GM18873 (cell line): ENCODE data around the gene CASP3.
"Not testable (repeated sequence)": the region's sequence is repeated elsewhere in the genome, so short reads cannot be mapped to it uniquely, and the experiment has no call there.

Source experiments
- ATAC-seq: cut with Tn5 transposase; IDR thresholded peaks from one replicate; pipeline ENCODE4 v1.9.1; 2021; ENCODE audit warnings: mild to moderate bottlenecking, moderate library complexity, moderate number of reproducible peaks; ENCODE audit not compliant: unreplicated experiment, low FRiP score

CASP3 gene

DNA sequence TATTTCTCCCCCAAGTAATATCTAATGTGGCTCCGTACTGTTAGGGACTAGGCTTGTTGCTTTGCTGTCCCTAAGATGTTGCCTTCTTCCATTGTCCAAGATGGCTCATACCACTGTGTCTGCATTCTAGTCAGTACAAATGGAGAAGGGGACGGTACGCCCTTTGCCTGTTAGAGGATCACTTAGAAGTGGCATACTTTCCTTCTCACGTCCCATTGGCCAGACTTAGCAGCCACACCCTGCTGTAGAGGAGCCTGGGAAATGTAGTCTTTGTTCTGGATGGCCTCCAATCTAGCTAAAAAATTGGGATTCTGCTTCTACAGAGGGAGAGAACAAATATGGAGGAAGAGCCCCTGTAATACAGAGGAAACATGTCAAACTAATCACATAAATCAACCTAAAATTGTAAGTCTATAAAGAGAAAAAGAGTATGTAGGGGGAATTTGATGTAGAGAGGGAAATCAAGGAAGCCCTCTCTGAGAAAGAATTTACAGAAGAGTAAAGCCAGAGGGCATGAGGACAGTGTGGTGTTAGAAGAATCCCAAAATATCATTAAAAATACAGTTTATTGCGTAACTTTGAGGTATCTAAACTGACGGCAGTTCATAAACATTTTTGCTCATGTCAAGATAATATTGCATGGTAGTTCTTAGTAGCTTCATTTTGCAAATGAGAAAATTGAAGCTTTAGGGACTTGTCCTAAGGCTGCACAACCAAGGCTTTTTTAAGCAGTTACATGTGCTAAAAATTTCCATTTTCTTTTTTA, 15.4 kb upstream of the CASP3 start:
- no peak for ATAC-seq

DNA sequence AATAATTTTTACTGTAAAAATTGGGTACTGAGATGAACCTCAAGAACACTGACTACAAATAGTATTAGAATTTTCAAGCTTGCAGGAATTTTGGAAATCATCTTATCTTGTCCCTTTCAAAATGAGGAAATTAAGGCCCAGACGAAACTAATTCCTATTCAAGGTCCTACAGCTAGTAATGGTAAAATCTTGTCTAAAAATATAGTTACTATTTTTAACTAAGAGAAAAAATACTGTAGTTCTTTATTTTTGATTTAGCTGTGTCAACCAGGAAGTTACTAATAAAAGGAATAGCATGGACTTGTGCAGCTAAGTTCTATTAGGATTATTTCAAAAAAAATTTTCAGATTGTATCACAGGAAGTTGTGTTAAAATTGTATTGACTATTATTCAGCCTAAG, 13.0 kb upstream of the CASP3 start:
- no peak for ATAC-seq

DNA sequence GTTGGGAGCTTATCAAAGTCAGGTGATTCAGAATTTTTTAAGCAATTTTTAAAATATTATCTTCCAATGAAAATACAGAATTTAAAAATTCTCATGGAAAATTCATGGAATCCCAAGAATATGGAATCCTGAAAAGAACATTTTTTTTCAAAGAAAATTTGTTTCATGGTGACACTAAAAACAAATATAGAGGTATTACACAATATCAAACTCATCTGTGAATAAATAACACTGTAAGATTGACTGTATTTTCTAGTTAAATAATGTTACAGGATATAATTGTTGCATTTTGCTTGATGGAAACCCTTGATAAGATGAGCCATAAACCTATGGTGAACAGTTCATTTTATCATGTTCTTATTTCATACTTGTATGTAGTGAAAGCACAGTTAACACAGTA, 11.7 kb upstream of the CASP3 start:
- no peak for ATAC-seq

DNA sequence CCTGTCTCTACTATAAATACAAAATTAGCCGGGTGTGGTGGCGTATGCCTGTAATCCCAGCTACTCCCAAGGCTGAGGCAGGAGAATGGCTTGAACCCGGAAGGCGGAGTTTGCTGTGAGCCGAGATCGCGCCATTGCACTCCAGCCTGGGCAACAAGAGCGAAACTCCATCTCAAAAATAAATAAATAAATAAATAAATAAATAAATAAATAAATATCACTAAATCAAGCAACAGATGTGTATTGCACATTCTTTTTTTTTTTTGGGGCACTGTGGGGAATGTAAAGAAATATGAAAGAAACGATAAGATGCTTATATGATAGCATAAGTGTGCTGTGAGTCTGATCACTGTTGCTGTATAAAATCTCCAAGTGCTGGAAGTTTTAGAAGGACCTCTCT, 8.6 kb upstream of the CASP3 start:
- not testable (repeated sequence) for ATAC-seq

DNA sequence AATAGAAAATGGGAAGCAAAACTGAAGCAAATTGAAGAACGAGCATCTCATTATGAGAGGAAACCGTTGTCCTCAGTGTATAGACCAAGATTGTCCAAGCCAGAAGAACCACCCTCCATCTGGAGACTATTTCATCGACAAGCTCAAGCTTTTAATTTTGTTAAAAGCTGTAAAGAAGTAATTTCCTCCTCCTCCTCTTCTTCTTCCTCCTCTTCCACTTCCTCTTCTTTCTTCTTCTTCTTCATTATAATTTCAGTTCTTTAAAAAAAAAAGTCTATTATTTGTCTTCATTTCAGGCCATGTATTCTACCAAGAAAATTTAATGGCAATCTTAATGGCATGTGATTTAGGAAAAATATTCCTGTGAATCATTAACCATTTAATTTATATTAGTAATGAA, 7.9 kb upstream of the CASP3 start:
- ATAC-seq = no peak

DNA sequence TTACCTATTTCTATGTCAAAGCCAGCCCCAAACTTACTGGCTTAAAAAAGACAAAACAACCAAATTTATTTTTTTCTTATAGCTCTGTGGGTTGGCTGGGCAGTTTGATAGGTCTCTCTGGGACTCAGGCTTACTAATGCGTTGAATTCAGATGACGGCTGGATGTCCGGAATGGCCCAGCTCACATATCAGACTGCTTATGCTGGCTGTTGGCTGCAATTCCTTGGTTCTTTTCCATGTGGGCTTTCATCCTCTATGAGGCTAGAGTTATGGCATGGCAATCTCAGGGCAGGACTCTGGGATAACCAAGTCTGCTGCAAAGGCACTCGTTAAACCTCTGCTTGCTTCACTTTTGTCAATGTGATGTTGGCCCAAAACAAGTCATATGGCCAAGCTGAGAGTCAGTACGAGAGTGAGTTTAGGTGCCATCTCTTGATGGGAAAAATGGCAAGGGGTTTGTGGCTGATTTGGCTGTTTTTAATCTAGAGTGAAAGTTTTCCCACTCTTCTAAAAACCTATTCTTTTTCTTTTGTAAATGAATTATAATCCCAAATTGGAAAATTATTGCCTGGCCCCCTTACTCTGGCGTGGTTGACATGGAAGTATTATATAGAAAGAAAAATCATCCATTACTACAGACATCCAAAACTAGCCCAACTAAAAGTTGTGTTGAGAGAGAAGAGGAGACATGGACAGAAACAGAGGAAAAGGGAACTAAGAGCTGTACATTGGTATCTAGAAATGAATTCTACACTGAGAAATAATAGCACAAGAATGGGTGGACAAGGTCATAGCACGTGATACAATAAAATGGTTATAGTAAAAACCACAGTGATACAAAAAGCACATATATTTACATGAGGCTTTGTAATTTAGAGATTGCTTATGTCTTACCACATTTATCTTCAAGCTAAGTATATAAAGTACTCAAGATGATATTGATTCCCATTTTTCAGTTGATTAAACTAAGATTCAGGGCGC, 6.9 kb upstream of the CASP3 start:
- ATAC-seq = no peak

DNA sequence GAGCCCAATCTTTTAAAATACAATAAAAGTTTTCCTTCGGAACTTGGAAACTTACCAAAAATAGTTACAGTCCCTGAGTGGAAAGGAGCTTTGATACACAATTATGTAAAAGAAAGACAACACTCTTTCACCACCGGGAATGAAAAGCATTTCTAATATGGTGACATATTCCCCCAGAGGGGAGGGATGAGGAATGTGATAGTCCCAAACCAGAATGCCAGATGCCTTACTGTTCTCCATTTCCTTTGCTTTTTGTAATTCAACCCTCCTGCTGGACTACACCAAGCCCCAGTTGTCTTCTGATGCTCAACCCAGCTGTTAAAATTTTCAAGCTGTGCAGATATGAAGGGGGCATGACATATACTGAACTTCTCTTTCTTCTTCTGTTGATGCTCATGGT, 4.4 kb upstream of the CASP3 start:
- ATAC-seq = no peak

DNA sequence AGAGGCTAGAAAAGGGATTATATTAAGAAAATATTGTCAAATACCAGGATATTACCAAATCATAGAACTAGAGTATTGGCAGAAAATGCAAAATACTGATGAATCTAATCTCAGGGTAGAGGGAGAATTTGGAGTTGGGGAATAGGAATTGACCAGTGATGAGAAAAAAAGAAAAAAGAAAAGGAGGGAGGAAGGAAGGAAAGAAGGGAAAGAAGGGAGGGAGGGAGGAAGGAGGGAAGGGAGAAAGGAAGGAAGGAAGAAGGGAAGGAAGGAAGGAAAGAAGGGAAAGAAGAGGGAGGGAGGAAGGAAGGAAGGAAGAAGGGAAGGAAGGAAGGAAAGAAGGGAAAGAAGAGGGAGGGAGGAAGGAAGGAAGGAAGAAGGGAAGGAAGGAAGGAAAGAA, 3.4 kb upstream of the CASP3 start:
- not testable (repeated sequence) for ATAC-seq

DNA sequence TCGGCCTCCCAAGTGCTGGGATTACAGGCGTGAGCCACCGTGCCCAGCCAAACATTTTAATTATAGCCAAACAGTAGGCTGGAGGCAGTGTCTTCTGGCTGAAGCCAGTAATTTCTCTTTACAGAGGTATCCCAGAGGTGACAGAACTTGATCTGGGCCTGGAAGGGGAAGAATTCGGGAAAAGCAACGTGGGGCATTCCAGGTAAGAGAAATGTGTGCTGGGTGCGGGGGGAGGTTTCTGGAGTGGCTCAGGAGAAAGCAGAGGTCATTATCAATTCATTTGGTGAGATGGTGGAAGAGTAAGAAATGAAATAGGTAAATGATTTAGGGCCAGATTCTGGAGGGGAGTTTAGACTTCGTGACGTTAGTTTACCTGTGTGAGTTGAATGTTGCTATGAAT, 2.7 kb upstream of the CASP3 start:
- no peak for ATAC-seq

DNA sequence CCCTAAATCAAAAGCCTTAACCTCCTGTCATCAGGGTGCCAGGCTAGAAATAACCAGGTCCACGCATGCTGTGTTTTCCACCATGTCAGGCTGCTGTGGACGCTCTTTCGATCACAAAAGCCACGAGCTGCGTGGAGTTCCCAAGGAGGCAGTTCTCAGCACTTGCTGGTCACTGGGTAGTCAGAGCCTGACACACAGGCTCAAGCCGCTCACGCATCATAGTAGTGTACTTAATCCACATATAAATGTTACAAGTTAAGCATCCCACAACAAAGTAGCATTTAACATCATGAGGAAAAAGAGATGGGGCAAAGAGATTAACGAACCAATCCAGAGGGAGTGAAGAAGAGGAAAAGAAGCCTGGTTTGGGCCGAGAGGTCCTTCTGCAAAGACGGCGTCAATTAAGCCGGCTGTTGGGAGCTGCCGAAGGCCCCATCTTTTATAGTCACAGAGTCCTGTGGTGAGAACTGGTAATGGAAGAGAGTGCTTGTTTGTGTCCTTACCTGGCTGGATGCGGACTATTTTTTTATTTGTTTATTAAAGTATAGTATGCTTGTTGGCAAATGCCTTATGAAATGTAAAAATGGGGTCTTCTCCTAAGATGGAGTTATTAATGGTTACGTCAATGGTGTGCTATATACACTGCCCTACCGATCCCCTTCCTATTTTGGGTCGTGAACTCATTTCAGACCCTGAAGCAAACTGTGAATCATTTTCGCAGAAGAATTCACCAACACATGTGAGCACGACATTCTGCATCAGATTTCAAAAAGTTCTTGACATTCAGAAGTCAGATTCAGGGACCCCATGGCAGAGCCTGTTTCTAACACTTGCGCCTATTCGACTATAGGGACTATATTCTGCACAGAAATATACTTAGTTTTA, 966 bp upstream of the CASP3 start:
- peak; percentile 14 for ATAC-seq

DNA sequence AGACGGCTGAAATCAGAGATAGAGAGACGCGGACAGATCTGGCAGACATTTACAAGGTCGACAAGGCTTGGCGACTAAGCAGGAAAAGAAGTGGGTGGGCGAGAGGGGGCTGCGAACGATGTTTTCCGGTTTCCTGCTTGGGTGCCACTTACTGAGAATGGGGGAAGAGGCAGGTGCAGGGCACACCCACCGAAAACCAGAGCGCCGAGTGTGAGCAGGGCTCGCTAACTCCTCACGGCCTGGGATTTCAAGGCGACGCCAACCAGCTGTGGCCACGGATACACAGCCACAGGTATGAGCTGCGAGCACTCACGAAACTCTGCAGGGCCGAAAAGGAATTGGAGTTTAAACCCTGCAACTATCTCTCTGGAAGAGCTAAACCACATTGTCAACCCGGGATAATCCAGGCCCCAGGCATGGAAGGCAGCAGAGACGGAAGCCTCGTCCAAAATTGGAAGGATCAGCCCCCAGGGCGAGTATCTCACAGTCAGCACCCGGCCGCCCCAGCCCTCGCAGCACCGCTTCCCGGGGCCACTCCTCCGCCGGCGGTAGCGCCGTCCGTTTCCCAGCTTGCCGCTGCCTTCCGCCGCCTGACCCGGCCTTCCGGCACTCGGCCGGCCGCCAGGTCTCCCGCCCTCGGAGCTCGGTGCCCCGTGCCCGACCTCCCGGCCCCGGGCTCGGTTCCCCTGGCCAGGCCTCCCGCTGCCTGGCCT, 778 bp downstream of the CASP3 start:
- ATAC-seq = peak; percentile 17

DNA sequence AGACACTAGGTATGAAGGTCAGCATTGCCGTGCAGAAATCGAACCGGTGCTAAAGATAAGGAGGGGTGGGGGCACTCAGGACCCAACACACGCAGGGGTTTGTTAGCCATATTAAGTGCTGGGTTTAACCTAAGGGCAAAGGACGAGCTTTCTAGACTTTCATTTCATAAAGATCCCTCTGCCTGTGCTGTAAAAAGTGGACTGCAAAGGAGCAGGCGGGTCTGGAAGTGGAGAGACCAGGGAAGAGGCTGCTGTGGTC, 1.3 kb downstream of the CASP3 start:
- no peak for ATAC-seq

DNA sequence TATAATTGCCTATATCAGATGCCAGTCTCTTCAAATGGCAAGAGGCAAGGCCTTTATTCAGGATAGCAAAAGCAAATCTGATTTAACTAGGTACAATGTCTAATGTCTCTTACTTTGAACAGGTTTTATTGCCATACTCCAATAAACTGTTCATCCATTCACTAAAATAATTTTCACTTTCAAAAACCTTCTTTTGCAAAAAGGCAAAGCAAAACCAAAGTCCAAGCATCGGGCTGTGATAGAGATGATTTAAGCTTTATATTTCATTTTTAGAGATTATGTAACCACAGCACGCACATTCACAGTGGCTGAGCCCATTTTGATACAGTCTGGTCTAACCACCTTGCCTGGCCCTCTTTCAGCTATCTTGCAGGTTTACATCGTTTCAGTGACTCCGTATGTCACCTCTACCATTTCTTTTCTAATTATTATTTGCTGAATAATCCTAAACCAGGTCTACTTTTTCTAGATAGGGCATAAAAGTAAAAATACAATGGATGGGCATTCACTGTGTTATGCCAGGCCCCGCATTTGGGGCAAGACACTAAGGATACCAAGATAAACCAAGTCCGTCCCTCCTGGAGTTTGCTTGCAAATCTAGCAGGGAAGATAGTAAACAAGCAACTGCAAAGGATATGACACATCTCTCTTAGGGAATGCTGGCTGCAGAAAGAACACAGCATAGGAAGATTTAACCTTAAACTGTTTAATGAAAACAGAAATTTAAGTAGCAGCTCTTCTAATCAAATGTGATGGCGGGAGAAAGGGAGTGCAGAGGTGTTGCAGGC, 1.8 kb downstream of the CASP3 start:
- no peak for ATAC-seq

DNA sequence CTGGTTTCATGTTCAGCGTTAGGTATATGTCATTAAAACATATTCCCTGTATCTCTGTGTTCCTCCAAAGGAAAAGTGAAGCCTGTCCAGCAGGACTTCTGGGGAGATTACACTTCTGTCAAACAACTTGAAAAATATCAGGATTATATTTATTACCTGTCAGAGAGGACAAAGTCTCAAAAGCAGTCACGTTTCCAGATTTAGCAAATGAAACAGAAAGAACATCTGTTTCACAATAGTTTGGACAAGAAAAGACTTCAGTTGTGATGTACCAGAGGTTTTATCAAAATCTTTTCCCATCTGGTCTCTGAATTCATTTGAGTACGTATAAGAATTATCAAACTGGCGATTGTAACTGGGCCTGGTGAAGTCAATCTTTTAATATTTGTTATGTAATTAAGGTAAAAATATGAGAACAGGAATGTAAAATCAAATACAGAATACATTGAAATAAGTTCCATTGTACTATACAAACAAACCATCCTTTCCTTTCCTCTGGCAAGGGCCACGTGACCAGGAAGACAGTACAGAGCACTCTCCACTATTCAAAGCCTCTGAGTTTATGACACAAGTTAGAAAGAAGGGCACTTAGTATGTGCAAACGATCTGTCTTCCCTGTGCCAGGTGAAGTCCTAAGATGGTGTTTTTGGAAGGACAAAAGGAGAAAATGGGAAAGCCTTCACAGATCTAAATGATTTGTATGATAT, 3.2 kb downstream of the CASP3 start:
- ATAC-seq = no peak

DNA sequence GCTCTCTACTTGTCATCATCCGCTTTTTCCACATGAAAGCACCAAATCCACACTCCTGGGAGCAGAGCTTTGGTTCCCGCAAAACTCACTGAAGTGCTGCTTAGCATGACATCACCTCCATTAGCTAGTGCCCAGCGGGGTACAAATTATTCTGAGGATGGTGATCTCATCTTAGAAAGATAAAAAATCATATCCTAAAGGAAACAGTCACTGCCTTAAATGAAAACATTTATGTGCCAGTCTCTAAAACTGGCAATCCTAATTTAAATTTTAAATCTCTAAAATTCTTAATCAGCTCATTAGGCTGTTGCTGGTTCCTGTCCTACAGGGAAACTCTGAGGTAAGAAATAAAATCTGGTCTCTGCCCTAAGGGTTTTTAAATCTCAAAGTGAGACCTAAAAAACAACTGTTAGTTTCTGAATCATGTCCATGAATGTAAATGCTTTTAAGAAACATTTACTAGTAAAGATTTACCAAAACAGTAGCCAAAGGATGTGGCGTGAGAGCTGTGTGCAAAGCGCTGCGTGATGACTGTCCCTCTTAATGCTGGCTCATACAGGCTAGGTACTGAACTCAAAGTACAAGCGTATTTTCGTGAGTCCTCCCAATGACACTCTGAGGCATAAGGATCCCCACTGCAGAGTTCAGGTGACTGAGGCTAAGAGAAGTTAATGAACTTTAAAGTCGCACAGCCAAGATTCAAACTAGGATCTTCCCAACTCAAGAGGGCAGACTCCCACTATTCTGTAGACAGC, 4.5 kb downstream of the CASP3 start:
- ATAC-seq = no peak

DNA sequence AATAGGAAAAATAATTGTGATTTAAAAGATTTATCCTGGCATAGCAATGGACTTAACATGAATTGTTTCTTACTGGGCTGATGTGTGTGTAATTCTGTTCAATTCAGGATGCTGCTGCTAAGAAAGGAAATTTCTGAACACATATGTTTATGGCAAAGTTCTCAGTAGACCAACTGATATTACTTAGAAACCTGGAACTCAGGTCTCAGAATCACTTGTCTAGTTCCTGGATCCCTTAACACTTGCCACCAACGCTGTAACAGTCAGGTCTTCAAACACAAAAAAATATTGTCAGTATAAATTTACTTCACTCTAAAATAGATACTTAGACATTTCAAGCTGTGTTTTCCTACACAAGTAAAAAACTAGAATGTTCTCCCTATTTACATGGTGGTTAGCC, 5.5 kb downstream of the CASP3 start:
- no peak for ATAC-seq

DNA sequence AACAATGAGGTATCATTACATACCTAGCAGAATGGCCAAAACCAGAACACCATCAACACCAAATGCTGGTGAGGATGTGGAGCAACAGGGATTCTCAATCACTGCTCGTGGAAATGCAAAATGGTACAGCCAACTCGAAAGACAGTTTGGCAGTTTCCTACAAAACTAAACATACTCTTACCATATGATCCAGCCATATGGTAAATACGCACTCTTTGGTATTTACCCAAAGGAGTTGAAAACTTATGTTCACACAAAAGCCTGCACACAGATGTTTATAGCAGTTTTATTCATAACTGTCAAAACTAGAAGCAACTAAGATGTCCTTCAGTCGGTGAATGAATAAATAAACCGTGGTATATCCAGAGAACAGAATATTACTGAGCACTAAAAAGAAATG, 7.8 kb downstream of the CASP3 start:
- no peak for ATAC-seq

DNA sequence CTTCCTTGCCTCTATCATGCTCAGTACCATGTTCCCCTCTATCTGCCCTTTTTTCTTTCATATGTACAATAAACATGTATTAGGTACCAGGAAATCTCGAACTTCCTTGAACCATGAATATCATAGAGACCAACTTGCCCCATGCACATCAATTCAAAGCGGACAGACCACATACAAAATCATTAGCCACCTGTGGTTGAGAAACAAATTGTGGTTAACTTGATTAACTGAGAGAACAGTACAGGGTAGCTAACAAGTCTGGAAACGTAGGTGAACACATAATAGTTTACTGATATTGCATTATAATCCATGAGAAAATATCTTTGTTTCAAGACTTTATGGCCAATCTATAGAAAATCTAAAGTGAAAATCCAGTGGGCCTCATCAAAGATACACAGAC, 8.2 kb downstream of the CASP3 start:
- no peak for ATAC-seq
